ENCODE results near the gene NPHS1. TPM values are rescaled to one million over a fixed set of nuclear protein-coding genes. Genes with fewer than 3 reads are reported as not detected.
"Not testable (repeated sequence)": the region's sequence is repeated elsewhere in the genome, so short reads cannot be mapped to it uniquely, and the experiment has no call there.

NPHS1 gene
- total and polyA plus RNA-seq, 2 donors, result 0.34 to 2.4 TPM

GRCh38 chr19:35795564-35795963 is 56.7 kb downstream of the NPHS1 start:
- peaks cover 0 to 39% of the 10 kb centered on the region in 2 donors for H3K27me3 ChIP-seq (ENCODE audit: control insufficient read depth in 2 of 2, insufficient read depth in 1 of 2, low read length in 1 of 2)

GRCh38 chr19:35793381-35794165 is 58.7 kb downstream of the NPHS1 start:
- no peak for DNase-seq (ENCODE audit: low read depth in 6 of 9, low spot score in 9 of 9)
- Histone ChIP-seq H3K36me3 (ENCODE audit: control insufficient read depth in 2 of 2, insufficient read depth in 2 of 2, low read length in 1 of 2) (no peaks in the 10 kb centered on the region), H3K27me3 (ENCODE audit: control insufficient read depth in 2 of 2, insufficient read depth in 1 of 2, low read length in 1 of 2) (peaks cover 0 to 32% of the 10 kb centered on the region in 2 donors), H3K4me3 (ENCODE audit: low read length in 2 of 2) (no peak overlapping the region), H3K4me1 (ENCODE audit: control insufficient read depth in 2 of 2, insufficient read depth in 2 of 2, low read length in 2 of 2) (no peaks in the 10 kb centered on the region), H3K27ac (ENCODE audit: low read depth in 1 of 2, low read length in 1 of 2) (no peak overlapping the region), H3K9me3 (ENCODE audit: control insufficient read depth in 2 of 2, insufficient read depth in 1 of 2, low read length in 1 of 2) (no peaks in the 10 kb centered on the region)
- 91% methylated on average over 7 of the region's 7 CpGs for WGBS

More at GRCh38 chr19:35795564-35795963, 56.7 kb downstream of the NPHS1 start:
- not testable (repeated sequence) for H3K4me3 ChIP-seq (ENCODE audit: low read length in 2 of 2); H3K4me1 ChIP-seq (ENCODE audit: control insufficient read depth in 2 of 2, insufficient read depth in 2 of 2, low read length in 2 of 2); H3K27ac ChIP-seq (ENCODE audit: low read depth in 1 of 2, low read length in 1 of 2); H3K36me3 ChIP-seq (ENCODE audit: control insufficient read depth in 2 of 2, insufficient read depth in 2 of 2, low read length in 1 of 2); DNase-seq (ENCODE audit: low read depth in 6 of 9, low spot score in 9 of 9); H3K9me3 ChIP-seq (ENCODE audit: control insufficient read depth in 2 of 2, insufficient read depth in 1 of 2, low read length in 1 of 2)
- 90% methylated on average over 1 of the region's 1 CpG for WGBS

GRCh38 chr19:35792888-35793287 is 59.4 kb downstream of the NPHS1 start:
- Histone ChIP-seq H3K36me3 (ENCODE audit: control insufficient read depth in 2 of 2, insufficient read depth in 2 of 2, low read length in 1 of 2) (peaks cover 0 to 2% of the 10 kb centered on the region in 2 donors), H3K4me3 (ENCODE audit: low read length in 2 of 2) (no peak overlapping the region), H3K27ac (ENCODE audit: low read depth in 1 of 2, low read length in 1 of 2) (no peak overlapping the region), H3K27me3 (ENCODE audit: control insufficient read depth in 2 of 2, insufficient read depth in 1 of 2, low read length in 1 of 2) (peaks cover 0 to 26% of the 10 kb centered on the region in 2 donors), H3K4me1 (ENCODE audit: control insufficient read depth in 2 of 2, insufficient read depth in 2 of 2, low read length in 2 of 2) (no peaks in the 10 kb centered on the region), H3K9me3 (ENCODE audit: control insufficient read depth in 2 of 2, insufficient read depth in 1 of 2, low read length in 1 of 2) (no peaks in the 10 kb centered on the region)
- DNase-seq (ENCODE audit: low read depth in 6 of 9, low spot score in 9 of 9), result no peak
- 92% methylated on average over 8 of the region's 8 CpGs for WGBS

- DNase-seq (ENCODE audit: low read depth in 6 of 9, low spot score in 9 of 9), result no peak
- WGBS, result 92% methylated on average over 15 of the region's 15 CpGs
Measured at GRCh38 chr19:35792312-35792711, 60.0 kb downstream of the NPHS1 start.

GRCh38 chr19:35791814-35792279 is 60.5 kb downstream of the NPHS1 start:
- DNase-seq (ENCODE audit: low read depth in 6 of 9, low spot score in 9 of 9), result no peak
- Histone ChIP-seq H3K27ac (ENCODE audit: low read depth in 1 of 2, low read length in 1 of 2) (no peak overlapping the region), H3K36me3 (ENCODE audit: control insufficient read depth in 2 of 2, insufficient read depth in 2 of 2, low read length in 1 of 2) (peaks cover 0 to 12% of the 10 kb centered on the region in 2 donors), H3K4me3 (ENCODE audit: low read length in 2 of 2) (no peak overlapping the region), H3K9me3 (ENCODE audit: control insufficient read depth in 2 of 2, insufficient read depth in 1 of 2, low read length in 1 of 2) (no peaks in the 10 kb centered on the region), H3K4me1 (ENCODE audit: control insufficient read depth in 2 of 2, insufficient read depth in 2 of 2, low read length in 2 of 2) (no peaks in the 10 kb centered on the region), H3K27me3 (ENCODE audit: control insufficient read depth in 2 of 2, insufficient read depth in 1 of 2, low read length in 1 of 2) (peaks cover 0 to 16% of the 10 kb centered on the region in 2 donors)
- 95% methylated on average over 9 of the region's 9 CpGs for WGBS

More at GRCh38 chr19:35792312-35792711, 60.0 kb downstream of the NPHS1 start:
- no peak overlapping the region for H3K4me3 ChIP-seq (ENCODE audit: low read length in 2 of 2)
- peaks cover 0 to 8% of the 10 kb centered on the region in 2 donors for H3K36me3 ChIP-seq (ENCODE audit: control insufficient read depth in 2 of 2, insufficient read depth in 2 of 2, low read length in 1 of 2)
- no peak overlapping the region for H3K27ac ChIP-seq (ENCODE audit: low read depth in 1 of 2, low read length in 1 of 2)
- peaks cover 0 to 20% of the 10 kb centered on the region in 2 donors for H3K27me3 ChIP-seq (ENCODE audit: control insufficient read depth in 2 of 2, insufficient read depth in 1 of 2, low read length in 1 of 2)
- no peaks in the 10 kb centered on the region for H3K9me3 ChIP-seq (ENCODE audit: control insufficient read depth in 2 of 2, insufficient read depth in 1 of 2, low read length in 1 of 2)
- no peaks in the 10 kb centered on the region for H3K4me1 ChIP-seq (ENCODE audit: control insufficient read depth in 2 of 2, insufficient read depth in 2 of 2, low read length in 2 of 2)

- Histone ChIP-seq H3K27ac (ENCODE audit: low read depth in 1 of 2, low read length in 1 of 2) (no peak overlapping the region), H3K36me3 (ENCODE audit: control insufficient read depth in 2 of 2, insufficient read depth in 2 of 2, low read length in 1 of 2) (peaks cover 2 to 16% of the 10 kb centered on the region in 2 donors), H3K27me3 (ENCODE audit: control insufficient read depth in 2 of 2, insufficient read depth in 1 of 2, low read length in 1 of 2) (peaks cover 0 to 9% of the 10 kb centered on the region in 2 donors), H3K9me3 (ENCODE audit: control insufficient read depth in 2 of 2, insufficient read depth in 1 of 2, low read length in 1 of 2) (no peaks in the 10 kb centered on the region), H3K4me1 (ENCODE audit: control insufficient read depth in 2 of 2, insufficient read depth in 2 of 2, low read length in 2 of 2) (no peaks in the 10 kb centered on the region), H3K4me3 (ENCODE audit: low read length in 2 of 2) (no peak overlapping the region)
- DNase-seq (ENCODE audit: low read depth in 6 of 9, low spot score in 9 of 9), result peak in 3 of 9 donors; percentile 7 to 34 (median 31)
- WGBS, result 80% methylated on average over 20 of the region's 20 CpGs
Measured at GRCh38 chr19:35790981-35791813, 61.1 kb downstream of the NPHS1 start.

GRCh38 chr19:35789978-35790944 is 62.0 kb downstream of the NPHS1 start:
- Histone ChIP-seq H3K27me3 (ENCODE audit: control insufficient read depth in 2 of 2, insufficient read depth in 1 of 2, low read length in 1 of 2) (peaks cover 0 to 1% of the 10 kb centered on the region in 2 donors), H3K4me3 (ENCODE audit: low read length in 2 of 2) (no peak overlapping the region), H3K4me1 (ENCODE audit: control insufficient read depth in 2 of 2, insufficient read depth in 2 of 2, low read length in 2 of 2) (no peaks in the 10 kb centered on the region), H3K9me3 (ENCODE audit: control insufficient read depth in 2 of 2, insufficient read depth in 1 of 2, low read length in 1 of 2) (no peaks in the 10 kb centered on the region), H3K27ac (ENCODE audit: low read depth in 1 of 2, low read length in 1 of 2) (no peak overlapping the region), H3K36me3 (ENCODE audit: control insufficient read depth in 2 of 2, insufficient read depth in 2 of 2, low read length in 1 of 2) (peaks cover 8 to 26% of the 10 kb centered on the region in 2 donors)
- WGBS, result 96% methylated on average over 19 of the region's 19 CpGs
- no peak for DNase-seq (ENCODE audit: low read depth in 6 of 9, low spot score in 9 of 9)

- Histone ChIP-seq H3K36me3 (ENCODE audit: control insufficient read depth in 2 of 2, insufficient read depth in 2 of 2, low read length in 1 of 2) (peaks cover 8 to 34% of the 10 kb centered on the region in 2 donors), H3K27ac (ENCODE audit: low read depth in 1 of 2, low read length in 1 of 2) (no peak overlapping the region), H3K4me3 (ENCODE audit: low read length in 2 of 2) (no peak overlapping the region), H3K9me3 (ENCODE audit: control insufficient read depth in 2 of 2, insufficient read depth in 1 of 2, low read length in 1 of 2) (no peaks in the 10 kb centered on the region), H3K27me3 (ENCODE audit: control insufficient read depth in 2 of 2, insufficient read depth in 1 of 2, low read length in 1 of 2) (no peaks in the 10 kb centered on the region), H3K4me1 (ENCODE audit: control insufficient read depth in 2 of 2, insufficient read depth in 2 of 2, low read length in 2 of 2) (no peaks in the 10 kb centered on the region)
- WGBS, result 94% methylated on average over 11 of the region's 11 CpGs
- no peak for DNase-seq (ENCODE audit: low read depth in 6 of 9, low spot score in 9 of 9)
Measured at GRCh38 chr19:35789195-35789977, 62.9 kb downstream of the NPHS1 start.
